Nephron progenitor cell (in vitro differentiated cells): Measurements from ENCODE around the gene TTC8.
"Not testable (repeated sequence)": the region's sequence is repeated elsewhere in the genome, so short reads cannot be mapped to it uniquely, and the experiment has no call there.

Source experiments
- DNase-seq: peaks from one replicate; pipeline ENCODE4 v3.0.0; 2021
- H3K27ac Mint-ChIP-seq: 2 replicates; pipeline ENCODE4 v1.8.0; 2021; ENCODE audit warnings: mild to moderate bottlenecking, moderate library complexity, mixed read lengths
- H3K27me3 Mint-ChIP-seq: 2 replicates; pipeline ENCODE4 v1.8.0; 2021; ENCODE audit warnings: mild to moderate bottlenecking, low read depth, mixed read lengths; ENCODE audit not compliant: poor library complexity
- H3K36me3 Mint-ChIP-seq: 2 replicates; pipeline ENCODE4 v1.8.0; 2021; ENCODE audit warnings: low read depth, mixed read lengths
- H3K4me1 Mint-ChIP-seq: 2 replicates; pipeline ENCODE4 v1.8.0; 2021; ENCODE audit warnings: mixed read lengths
- H3K4me3 Mint-ChIP-seq: 2 replicates; pipeline ENCODE4 v1.8.0; 2021; ENCODE audit warnings: mild to moderate bottlenecking, moderate library complexity, mixed read lengths
- H3K9me3 Mint-ChIP-seq: 2 replicates; pipeline ENCODE4 v1.8.0; 2021; ENCODE audit warnings: mild to moderate bottlenecking, moderate library complexity, mixed read lengths
- CTCF ChIP-seq: fragments of 200-600 bp; sonication (generic); IDR thresholded peaks from 2 replicates; pipeline ENCODE4 v1.5.0; 2021; ENCODE audit warnings: antibody characterized with exemption

The TTC8 gene

DNA sequence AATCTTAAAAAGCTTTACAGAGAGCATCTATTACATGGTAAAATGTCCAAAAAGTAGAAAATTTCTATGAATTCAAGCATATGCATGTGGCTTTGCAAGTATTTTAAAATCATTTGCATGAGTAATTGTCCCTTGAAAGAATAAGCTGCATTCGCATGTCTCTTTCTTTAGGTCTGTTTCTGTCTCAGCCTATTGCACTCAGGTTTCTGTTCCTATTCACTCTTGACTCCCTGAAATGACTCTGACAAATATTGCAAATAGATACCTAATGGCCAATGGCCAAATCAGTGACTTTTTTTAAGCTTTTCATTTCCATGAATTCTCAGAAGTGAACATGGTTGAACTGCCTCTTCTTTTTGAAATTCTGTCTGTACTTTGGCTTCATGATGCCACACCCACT is 6.4 kb upstream of the TTC8 start:
- TF ChIP-seq CTCF = no peak
- peaks cover 15% of the 10 kb centered on the region for H3K4me1 Mint-ChIP-seq
- H3K9me3 Mint-ChIP-seq = no peaks in the 10 kb centered on the region
- H3K4me3 Mint-ChIP-seq = no peak overlapping the region
- no peak for DNase-seq
- no peak overlapping the region for H3K27ac Mint-ChIP-seq
- H3K27me3 Mint-ChIP-seq = peaks cover 21% of the 10 kb centered on the region
- no peaks in the 10 kb centered on the region for H3K36me3 Mint-ChIP-seq

DNA sequence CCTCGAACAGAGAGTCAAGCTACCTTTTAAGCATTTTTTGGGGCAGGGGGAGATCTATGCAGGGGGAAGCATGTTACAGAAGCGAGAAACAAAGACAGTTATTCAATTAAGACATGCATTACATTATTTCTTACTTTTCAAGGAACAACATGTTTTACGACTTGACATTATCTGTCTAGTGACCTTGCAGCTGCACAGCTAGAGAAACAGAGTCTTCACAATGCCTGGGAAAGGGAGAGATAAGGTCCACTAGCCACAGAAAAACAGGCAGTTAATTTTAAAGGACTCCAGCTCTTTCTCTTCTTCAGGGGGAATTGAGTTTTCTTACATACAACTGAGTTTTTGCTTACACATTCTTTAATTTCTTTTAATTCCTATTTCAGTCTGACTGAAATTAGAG is 4.8 kb upstream of the TTC8 start:
- H3K4me3 Mint-ChIP-seq, H3K36me3 Mint-ChIP-seq, DNase-seq, H3K27ac Mint-ChIP-seq, H3K9me3 Mint-ChIP-seq: not testable (repeated sequence)
- Mint-ChIP-seq H3K27me3 (peaks cover 21% of the 10 kb centered on the region), H3K4me1 (peaks cover 26% of the 10 kb centered on the region)

DNA sequence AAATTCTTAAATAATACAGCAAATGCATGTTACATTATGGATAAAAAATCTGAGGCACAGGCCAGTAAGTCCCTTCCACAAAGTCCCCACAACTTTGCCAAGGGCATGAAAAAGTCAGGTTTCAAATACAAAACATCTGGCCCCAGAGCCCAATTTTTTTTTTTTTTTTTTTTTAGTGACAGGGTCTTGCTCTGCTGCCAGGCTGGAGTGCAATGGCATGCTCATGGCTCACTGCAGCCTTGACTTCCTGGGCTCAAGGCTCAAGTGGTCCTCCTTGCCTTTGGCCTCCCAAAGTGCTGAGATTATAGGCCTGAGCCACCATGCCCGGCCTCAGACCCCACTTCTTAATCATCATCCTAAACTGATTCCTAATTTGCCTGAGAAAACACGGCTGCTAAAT is 3.1 kb upstream of the TTC8 start:
- DNase-seq = no peak
- Mint-ChIP-seq H3K27me3 (peaks cover 21% of the 10 kb centered on the region), H3K27ac (no peak overlapping the region), H3K9me3 (no peaks in the 10 kb centered on the region), H3K36me3 (no peaks in the 10 kb centered on the region), H3K4me1 (peaks cover 35% of the 10 kb centered on the region), H3K4me3 (no peak overlapping the region)
- TF ChIP-seq CTCF = no peak

DNA sequence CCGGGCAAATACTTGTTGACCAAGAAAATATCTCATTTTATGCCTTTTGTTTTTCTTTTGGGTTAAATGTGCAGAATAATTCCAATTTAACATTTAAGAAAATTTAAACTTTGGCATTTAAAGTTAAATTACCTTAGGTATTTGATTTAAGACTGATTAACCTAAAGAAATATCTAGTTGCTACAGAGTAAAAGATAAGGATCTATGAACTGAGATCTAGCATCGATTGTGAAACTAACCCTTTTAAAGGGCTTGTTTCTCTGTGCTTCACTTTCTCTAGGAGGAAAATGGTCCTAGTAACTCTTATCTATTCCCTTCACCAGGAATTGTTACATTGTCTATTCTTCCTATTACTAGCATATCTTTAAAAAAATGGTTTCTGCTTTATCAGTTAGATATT is 2.6 kb upstream of the TTC8 start:
- peaks cover 21% of the 10 kb centered on the region for H3K27me3 Mint-ChIP-seq
- no peak overlapping the region for H3K4me3 Mint-ChIP-seq
- no peak for TF ChIP-seq CTCF
- peaks cover 36% of the 10 kb centered on the region for H3K4me1 Mint-ChIP-seq
- no peak for DNase-seq
- no peaks in the 10 kb centered on the region for H3K9me3 Mint-ChIP-seq
- H3K27ac Mint-ChIP-seq = no peak overlapping the region
- H3K36me3 Mint-ChIP-seq = no peaks in the 10 kb centered on the region

DNA sequence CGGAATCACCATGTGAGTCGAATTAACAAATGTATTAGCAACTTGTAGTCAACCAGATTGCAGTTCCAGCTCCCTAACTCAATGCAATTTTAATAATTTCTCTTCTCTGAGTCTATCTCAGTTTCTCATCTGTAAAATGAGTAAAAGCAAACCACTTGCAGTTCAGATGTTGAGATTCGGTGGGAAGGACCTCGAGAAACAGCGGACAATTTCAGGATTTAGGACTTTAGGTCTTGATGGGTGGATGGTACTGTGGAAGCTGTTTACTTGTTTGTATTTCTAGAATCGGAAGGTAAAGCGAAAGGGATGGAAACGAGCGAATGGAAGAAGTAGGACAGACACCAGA is 510 bp upstream of the TTC8 start:
- H3K27ac Mint-ChIP-seq = peak overlapping the region; percentile 100
- TF ChIP-seq CTCF = no peak
- H3K27me3 Mint-ChIP-seq = peaks cover 17% of the 10 kb centered on the region
- DNase-seq = no peak
- no peaks in the 10 kb centered on the region for H3K9me3 Mint-ChIP-seq
- peak overlapping the region; percentile 90 for H3K4me3 Mint-ChIP-seq
- peaks cover 49% of the 10 kb centered on the region for H3K4me1 Mint-ChIP-seq
- H3K36me3 Mint-ChIP-seq = no peaks in the 10 kb centered on the region

DNA sequence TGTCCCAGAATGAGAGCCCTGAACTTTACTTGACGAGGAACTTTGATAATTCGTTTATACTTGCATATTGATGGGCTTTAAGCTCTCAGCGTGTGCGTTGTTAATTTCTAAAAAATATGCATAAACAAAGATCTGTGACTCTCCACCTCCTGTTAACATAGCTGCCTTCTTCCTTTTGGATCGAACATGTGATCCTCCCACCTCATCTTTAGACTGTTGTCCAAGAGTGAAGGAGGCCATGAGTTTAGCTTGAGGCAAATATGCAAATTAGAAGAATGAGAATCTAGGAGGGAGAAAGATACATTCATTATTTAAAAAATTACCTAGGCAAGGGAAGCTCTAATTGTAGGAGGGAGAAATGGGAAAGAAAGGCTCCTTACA is 617 bp downstream of the TTC8 start:
- Mint-ChIP-seq H3K27ac (peak overlapping the region; percentile 100), H3K36me3 (peaks cover 3% of the 10 kb centered on the region), H3K27me3 (peaks cover 11% of the 10 kb centered on the region), H3K4me3 (peak overlapping the region; percentile 90), H3K4me1 (peaks cover 39% of the 10 kb centered on the region), H3K9me3 (no peaks in the 10 kb centered on the region)
- no peak for DNase-seq
- no peak for TF ChIP-seq CTCF

- DNase-seq = no peak
- TF ChIP-seq CTCF = no peak
- Mint-ChIP-seq H3K27ac (peak overlapping the region; percentile 37), H3K27me3 (peaks cover 7% of the 10 kb centered on the region), H3K4me1 (peaks cover 35% of the 10 kb centered on the region), H3K9me3 (peaks cover 2% of the 10 kb centered on the region), H3K36me3 (peaks cover 7% of the 10 kb centered on the region), H3K4me3 (peak overlapping the region; percentile 90)
Observed at GRCh38 chr14:88825503-88825902, 1.1 kb downstream of the TTC8 start.
